H9 (cell line): ENCODE measurements around the gene PDGFRB. TPM values are rescaled to one million over a fixed set of nuclear protein-coding genes. Genes with fewer than 3 reads are reported as not detected.

ENCODE experiments used
- DNase-seq: peaks from one replicate; pipeline ENCODE4 v3.0.0-alpha.2; 2017
- H2AFZ ChIP-seq: one replicate; pipeline ENCODE4 v1.6.1; 2013; ENCODE audit warnings: mild to moderate bottlenecking, low read length, control low read depth, moderate library complexity
- H2AK5ac ChIP-seq: 2 replicates; pipeline ENCODE4 v1.6.1; 2013; ENCODE audit warnings: low read length, control low read depth, mixed read lengths; ENCODE audit not compliant: insufficient read length
- H2BK120ac ChIP-seq: one replicate; pipeline ENCODE4 v1.6.1; 2013; ENCODE audit warnings: low read depth, mild to moderate bottlenecking, low read length, control low read depth, inconsistent platforms; ENCODE audit not compliant: poor library complexity, severe bottlenecking
- H2BK12ac ChIP-seq: 2 replicates; pipeline ENCODE4 v1.6.1; 2013; ENCODE audit warnings: low read length, control low read depth, mixed read lengths, low read depth; ENCODE audit not compliant: insufficient read length
- H2BK15ac ChIP-seq: 2 replicates; pipeline ENCODE4 v1.6.1; 2013; ENCODE audit warnings: low read depth, low read length, control low read depth
- H2BK20ac ChIP-seq: one replicate; pipeline ENCODE4 v1.6.1; 2013; ENCODE audit warnings: low read depth, mild to moderate bottlenecking, low read length, control low read depth, inconsistent platforms; ENCODE audit not compliant: poor library complexity, severe bottlenecking
- H2BK5ac ChIP-seq: 2 replicates; pipeline ENCODE4 v1.6.1; 2013; ENCODE audit warnings: low read length, control low read depth, mixed read lengths; ENCODE audit not compliant: insufficient read length
- H3K14ac ChIP-seq: 2 replicates; pipeline ENCODE4 v1.6.1; 2013; ENCODE audit warnings: low read length, control low read depth; ENCODE audit not compliant: insufficient read depth
- H3K18ac ChIP-seq: 2 replicates; pipeline ENCODE4 v1.6.1; 2013; ENCODE audit warnings: low read depth, mild to moderate bottlenecking, mixed read lengths, low read length, control low read depth; ENCODE audit not compliant: insufficient read length
- H3K23ac ChIP-seq: 2 replicates; pipeline ENCODE4 v1.6.1; 2013; ENCODE audit warnings: low read length, control low read depth, mixed read lengths, low read depth; ENCODE audit not compliant: insufficient read length
- H3K23me2 ChIP-seq: 2 replicates; pipeline ENCODE4 v1.6.1; 2013; ENCODE audit warnings: low read depth, mild to moderate bottlenecking, mixed read lengths, low read length, control low read depth; ENCODE audit not compliant: insufficient read length, poor library complexity, severe bottlenecking
- H3K27ac ChIP-seq: 2 replicates; pipeline ENCODE4 v1.5.1; 2013; ENCODE audit warnings: low read length, control low read depth, mixed read lengths, low read depth; ENCODE audit not compliant: insufficient read length
- H3K27me3 ChIP-seq: 2 replicates; pipeline ENCODE4 v1.6.1; 2013; ENCODE audit warnings: low read length, control low read depth, inconsistent platforms; ENCODE audit not compliant: insufficient read depth
- H3K4ac ChIP-seq: 2 replicates; pipeline ENCODE4 v1.6.1; 2013; ENCODE audit warnings: low read depth, mild to moderate bottlenecking, control low read depth, inconsistent platforms, low read length, moderate library complexity
- H3K4me1 ChIP-seq: 2 replicates; pipeline ENCODE4 v1.6.1; 2013; ENCODE audit warnings: low read length, control low read depth, inconsistent platforms; ENCODE audit not compliant: insufficient read depth
- H3K4me2 ChIP-seq: 2 replicates; pipeline ENCODE4 v1.6.1; 2013; ENCODE audit warnings: low read length, control low read depth, mixed read lengths; ENCODE audit not compliant: insufficient read length, insufficient read depth
- H3K56ac ChIP-seq: 2 replicates; pipeline ENCODE4 v1.6.1; 2013; ENCODE audit warnings: low read depth, mild to moderate bottlenecking, mixed read lengths, low read length, control low read depth; ENCODE audit not compliant: insufficient read length
- H3K79me1 ChIP-seq: 2 replicates; pipeline ENCODE4 v1.6.1; 2013; ENCODE audit warnings: low read depth, mild to moderate bottlenecking, moderate library complexity, low read length, control low read depth, inconsistent platforms; ENCODE audit not compliant: insufficient read depth, poor library complexity, severe bottlenecking
- H3K79me2 ChIP-seq: 2 replicates; pipeline ENCODE4 v1.6.1; 2013; ENCODE audit warnings: low read length, control low read depth, inconsistent platforms; ENCODE audit not compliant: insufficient read depth
- H3K9ac ChIP-seq: 2 replicates; pipeline ENCODE4 v1.6.1; 2013; ENCODE audit warnings: low read length, control low read depth, mixed read lengths; ENCODE audit not compliant: insufficient read length; ENCODE audit errors: extremely low read depth
- H3K9me3 ChIP-seq: one replicate; pipeline ENCODE4 v1.6.1; 2013; ENCODE audit warnings: low read depth, low read length, inconsistent platforms; ENCODE audit not compliant: control insufficient read depth
- H3T11ph ChIP-seq: one replicate; pipeline ENCODE4 v1.6.1; 2013; ENCODE audit warnings: mild to moderate bottlenecking, low read length, control low read depth, inconsistent platforms
- H4K20me1 ChIP-seq: one replicate; pipeline ENCODE4 v1.6.1; 2013; ENCODE audit not compliant: control insufficient read depth, insufficient read length, insufficient read depth
- H4K5ac ChIP-seq: 2 replicates; pipeline ENCODE4 v1.6.1; 2013; ENCODE audit warnings: low read depth, mild to moderate bottlenecking, mixed read lengths, low read length, control low read depth; ENCODE audit not compliant: insufficient read length
- H4K8ac ChIP-seq: replicated peaks from 2 replicates; pipeline ENCODE4 v1.6.1; 2013; ENCODE audit warnings: low read length, control low read depth, mixed read lengths, low read depth; ENCODE audit not compliant: insufficient read length
- H4K91ac ChIP-seq: 2 replicates; pipeline ENCODE4 v1.6.1; 2013; ENCODE audit warnings: low read depth, mild to moderate bottlenecking, moderate library complexity, mixed read lengths, low read length, control low read depth; ENCODE audit not compliant: insufficient read length
- H3K27ac Mint-ChIP-seq, 3 experiments: 2 replicates in 2 of 3; 3 replicates in 1 of 3; pipeline ENCODE4 v1.8.0; 2020 to 2021; ENCODE audit warnings: mixed read lengths in 3 of 3, mild to moderate bottlenecking in 1 of 3, moderate library complexity in 1 of 3
- H3K27me3 Mint-ChIP-seq: 2 replicates; pipeline ENCODE4 v1.8.0; 2021; ENCODE audit warnings: low read depth, mild to moderate bottlenecking, moderate library complexity, mixed read lengths
- H3K36me3 Mint-ChIP-seq, 3 experiments: 2 replicates in 2 of 3; 3 replicates in 1 of 3; pipeline ENCODE4 v1.8.0; 2020 to 2021; ENCODE audit warnings: low read depth in 3 of 3, mixed read lengths in 3 of 3; ENCODE audit not compliant: insufficient read depth in 1 of 3
- H3K4me1 Mint-ChIP-seq, 2 experiments: 2 replicates each; pipeline ENCODE4 v1.8.0; 2020; ENCODE audit warnings: mixed read lengths in 2 of 2
- H3K4me3 Mint-ChIP-seq, 2 experiments: 2 replicates in 1 of 2; 3 replicates in 1 of 2; pipeline ENCODE4 v1.8.0; 2020 to 2021; ENCODE audit warnings: mild to moderate bottlenecking in 2 of 2, mixed read lengths in 2 of 2, moderate library complexity in 1 of 2
- H3K9me3 Mint-ChIP-seq, 2 experiments: 2 replicates in 1 of 2; 3 replicates in 1 of 2; pipeline ENCODE4 v1.8.0; 2020; ENCODE audit warnings: mild to moderate bottlenecking in 2 of 2, mixed read lengths in 2 of 2, moderate library complexity in 1 of 2
- WGBS: extraction: QIAGEN DNeasy Blood & Tissue Kit; methylation state at CpG from one replicate; pipeline ENCODE4 v1.1.7; 2013; ENCODE audit warnings: missing lambda C conversion rate, low lambda C conversion rate, mixed read lengths; ENCODE audit not compliant: insufficient read length; ENCODE audit errors: extremely low coverage; 5-methylcytosine and 5-hydroxymethylcytosine counted together
- total RNA-seq: library from RNA; stranded (reverse); gene quantifications from 2 replicates; pipeline ENCODE4 v1.2.1, GENCODE V29; 2021
- TF ChIP-seq, protein P1 (sequence below): fragments of 200-600 bp; sonication (generic); conservative IDR thresholded peaks from 3 replicates; pipeline ENCODE4 v1.8.0; 2021; ENCODE audit warnings: antibody characterized with exemption, mild to moderate bottlenecking

The PDGFRB gene
- total RNA-seq, 1 experiment from 2014 or later: 2.2 TPM

DNA sequence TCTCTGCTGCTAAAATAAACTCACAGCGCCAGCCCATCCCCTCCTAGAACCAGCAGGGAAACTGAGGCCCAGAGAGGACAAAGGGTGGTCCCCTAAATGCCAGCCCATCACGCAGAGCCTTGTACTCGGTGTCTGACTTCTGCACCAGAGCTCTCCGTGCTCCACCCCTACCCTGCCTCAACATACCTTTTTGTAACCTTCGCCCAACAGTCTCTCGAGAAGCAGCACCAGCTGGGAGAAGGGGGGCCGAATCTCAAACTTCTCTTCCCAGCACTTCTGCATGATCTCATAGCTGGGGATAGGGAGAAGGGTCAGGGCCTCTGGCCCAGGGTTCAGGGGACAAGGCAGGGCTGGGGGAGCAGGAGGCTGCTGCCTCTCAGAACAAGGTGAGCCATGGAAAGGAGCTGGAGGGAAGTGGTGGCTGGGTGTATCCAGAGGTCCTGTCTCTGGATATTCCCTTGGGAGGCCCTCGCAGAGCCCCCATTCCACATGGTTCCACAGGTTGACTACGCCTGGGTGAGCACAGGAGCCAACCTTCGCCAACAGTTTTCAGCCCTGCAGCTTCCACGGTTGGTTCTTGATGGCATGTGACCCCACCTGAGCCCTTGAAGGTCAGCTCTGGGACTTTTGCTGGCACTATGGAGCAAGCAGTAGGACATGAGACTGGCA is 37.0 kb downstream of the PDGFRB start:
- no peak overlapping the region for H3K18ac ChIP-seq
- no peak overlapping the region for H4K5ac ChIP-seq
- WGBS: no CpG with 5 or more reads among the region's 11 CpGs
- no peak overlapping the region for H3K56ac ChIP-seq
- no peaks in the 10 kb centered on the region for H4K20me1 ChIP-seq
- H3K23ac ChIP-seq: no peak overlapping the region
- DNase-seq: peak; percentile 12
- no peak overlapping the region for H3K9ac ChIP-seq
- no peaks in the 10 kb centered on the region for H3K9me3 Mint-ChIP-seq
- H4K8ac ChIP-seq: no peak overlapping the region
- no peak overlapping the region for H2BK12ac ChIP-seq
- no peaks in the 10 kb centered on the region for H3K79me2 ChIP-seq
- no peak overlapping the region for H3K4me2 ChIP-seq
- H2BK120ac ChIP-seq: no peak overlapping the region
- no peak overlapping the region for H2BK15ac ChIP-seq
- H2AK5ac ChIP-seq: no peak overlapping the region
- no peaks in the 10 kb centered on the region for H3K23me2 ChIP-seq
- no peak overlapping the region for H3T11ph ChIP-seq
- TF ChIP-seq, protein P1, sequence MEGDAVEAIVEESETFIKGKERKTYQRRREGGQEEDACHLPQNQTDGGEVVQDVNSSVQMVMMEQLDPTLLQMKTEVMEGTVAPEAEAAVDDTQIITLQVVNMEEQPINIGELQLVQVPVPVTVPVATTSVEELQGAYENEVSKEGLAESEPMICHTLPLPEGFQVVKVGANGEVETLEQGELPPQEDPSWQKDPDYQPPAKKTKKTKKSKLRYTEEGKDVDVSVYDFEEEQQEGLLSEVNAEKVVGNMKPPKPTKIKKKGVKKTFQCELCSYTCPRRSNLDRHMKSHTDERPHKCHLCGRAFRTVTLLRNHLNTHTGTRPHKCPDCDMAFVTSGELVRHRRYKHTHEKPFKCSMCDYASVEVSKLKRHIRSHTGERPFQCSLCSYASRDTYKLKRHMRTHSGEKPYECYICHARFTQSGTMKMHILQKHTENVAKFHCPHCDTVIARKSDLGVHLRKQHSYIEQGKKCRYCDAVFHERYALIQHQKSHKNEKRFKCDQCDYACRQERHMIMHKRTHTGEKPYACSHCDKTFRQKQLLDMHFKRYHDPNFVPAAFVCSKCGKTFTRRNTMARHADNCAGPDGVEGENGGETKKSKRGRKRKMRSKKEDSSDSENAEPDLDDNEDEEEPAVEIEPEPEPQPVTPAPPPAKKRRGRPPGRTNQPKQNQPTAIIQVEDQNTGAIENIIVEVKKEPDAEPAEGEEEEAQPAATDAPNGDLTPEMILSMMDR: no peak
- H2BK5ac ChIP-seq: no peak overlapping the region
- H3K14ac ChIP-seq: no peak overlapping the region
- no peak overlapping the region for H3K4ac ChIP-seq
- H3K79me1 ChIP-seq: no peaks in the 10 kb centered on the region
- H3K4me1 ChIP-seq: no peaks in the 10 kb centered on the region
- H3K27me3 ChIP-seq: no peaks in the 10 kb centered on the region
- no peak overlapping the region for H2BK20ac ChIP-seq
- H3K27me3 Mint-ChIP-seq: peaks cover 7% of the 10 kb centered on the region
- H3K27ac Mint-ChIP-seq: no peak overlapping the region
- no peaks in the 10 kb centered on the region for H3K36me3 Mint-ChIP-seq
- no peak overlapping the region for H3K4me3 Mint-ChIP-seq
- peaks cover 11 to 20% of the 10 kb centered on the region in 2 experiments for H3K4me1 Mint-ChIP-seq
- no peak overlapping the region for H4K91ac ChIP-seq
- no peaks in the 10 kb centered on the region for H3K9me3 ChIP-seq
- no peak overlapping the region for H2AFZ ChIP-seq
- no peak overlapping the region for H3K27ac ChIP-seq
